ENCODE data around the gene ERI2.

- no peak for TF ChIP-seq CTCF (IDR thresholded peaks at IDR 0.05)
- TF ChIP-seq SP1 (CRISPR knock-in tag; conservative IDR thresholded peaks at IDR 0.05) = no peak
- TF ChIP-seq NR2C2 (CRISPR knock-in tag; IDR thresholded peaks at IDR 0.05) = no peak
- TF ChIP-seq FOXP4 (CRISPR knock-in tag; IDR thresholded peaks at IDR 0.05) = no peak
- no peak for TF ChIP-seq CBFB (CRISPR knock-in tag; IDR thresholded peaks at IDR 0.05; ENCODE audit: low read depth)
- TF ChIP-seq ATF2 (CRISPR knock-in tag; IDR thresholded peaks at IDR 0.05; ENCODE audit: borderline replicate concordance, low read depth) = no peak
- TF ChIP-seq USF2 (CRISPR knock-in tag; IDR thresholded peaks at IDR 0.05) = no peak
- TF ChIP-seq ZNF317 (CRISPR knock-in tag; IDR thresholded peaks at IDR 0.05; ENCODE audit: borderline replicate concordance, low read depth) = no peak
- no peak for TF ChIP-seq EMX1 (CRISPR knock-in tag; IDR thresholded peaks at IDR 0.05)
Observed at GRCh38 chr16:20750558-20750957, 55.7 kb downstream of the ERI2 start.

Measured in WTC11 (cell line).